ENCODE results near the gene PLCH1. TPM values are rescaled to one million over a fixed set of nuclear protein-coding genes. Genes with fewer than 3 reads are reported as not detected.

The PLCH1 gene
- total and polyA plus RNA-seq, 9 of the 15 experiments (the other 6 are each of a cell fraction or from before 2014, with no cell fraction given), result 0.17 to 0.62 (median 0.40) TPM

GRCh38 chr3:155604126-155604525 lies 140.7 kb downstream of the PLCH1 start (continued):
- TF ChIP-seq SRSF7 (optimal IDR thresholded peaks at IDR 0.05; ENCODE audit: low read depth, low read length) (no peak), FOXP4 (CRISPR knock-in tag; IDR thresholded peaks at IDR 0.05; ENCODE audit: borderline replicate concordance) (no peak), TEAD2 (tag; IDR thresholded peaks at IDR 0.05) (no peak)

GRCh38 chr3:155603302-155603701 lies 141.6 kb downstream of the PLCH1 start:
- in situ Hi-C loops (cut with MboI), result no loop called here
- POLR2A ChIA-PET, result no interaction called here
- no peak overlapping the region for H3K4me2 ChIP-seq (ENCODE audit: insufficient read depth, low read length)
- TF ChIP-seq ZNF785 (CRISPR knock-in tag; IDR thresholded peaks at IDR 0.05) (no peak), TOE1 (IDR thresholded peaks at IDR 0.05; ENCODE audit: borderline replicate concordance) (no peak), TOE1 (CRISPR knock-in tag; IDR thresholded peaks at IDR 0.05; ENCODE audit: borderline replicate concordance, low read depth) (no peak), ZNF174 (CRISPR knock-in tag; IDR thresholded peaks at IDR 0.05) (no peak), TRIM25 (IDR thresholded peaks at IDR 0.05; ENCODE audit: borderline replicate concordance) (no peak), CSDE1 (IDR thresholded peaks at IDR 0.05) (no peak), ILK (tag; IDR thresholded peaks at IDR 0.05; ENCODE audit: borderline replicate concordance, low read depth) (no peak), RBM34 (IDR thresholded peaks at IDR 0.05; ENCODE audit: borderline replicate concordance, insufficient read depth, low read length) (no peak), NCOA1 (IDR thresholded peaks at IDR 0.05; ENCODE audit: low read depth) (no peak), GATA2 (CRISPR knock-in tag; IDR thresholded peaks at IDR 0.05) (no peak), SP2 (IDR thresholded peaks at IDR 0.05; ENCODE audit: extremely low read depth, low read depth, low read length, poor library complexity, severe bottlenecking) (no peak), NFYB (IDR thresholded peaks at IDR 0.05; ENCODE audit: extremely low read depth, insufficient read length) (no peak), ZNF699 (CRISPR knock-in tag; IDR thresholded peaks at IDR 0.05; ENCODE audit: insufficient replicate concordance) (no peak), EZH2 (IDR thresholded peaks at IDR 0.05; ENCODE audit: borderline replicate concordance, low read depth, low read length) (no peak), TAF9B (IDR thresholded peaks at IDR 0.05; ENCODE audit: partially characterized antibody) (no peak)

More at GRCh38 chr3:155603302-155603701, 141.6 kb downstream of the PLCH1 start:
- Histone ChIP-seq H3K27me3 (ENCODE audit: control insufficient read depth in 2 of 2, insufficient read depth in 2 of 2, low read length in 2 of 2) (no peaks in the 10 kb centered on the region), H2AFZ (ENCODE audit: low read depth, low read length) (no peak overlapping the region), H3K4me3 (no peak overlapping the region), H3K9me1 (ENCODE audit: control insufficient read depth, insufficient read depth, low read length) (no peaks in the 10 kb centered on the region), H3K36me3 (ENCODE audit: control insufficient read depth, insufficient read depth, low read length) (no peaks in the 10 kb centered on the region), H3K4me1 (replicated peaks in 1 of 2; ENCODE audit: control insufficient read depth in 2 of 2, insufficient read depth in 2 of 2, low read length in 2 of 2) (no peaks in the 10 kb centered on the region), H3K9ac (ENCODE audit: insufficient read depth in 1 of 2, low read depth in 2 of 2, low read length in 2 of 2) (no peak overlapping the region), H4K20me1 (replicated peaks; ENCODE audit: control insufficient read depth, insufficient read depth, low read length) (no peaks in the 10 kb centered on the region), H3K79me2 (ENCODE audit: control insufficient read depth, insufficient read depth, low read length) (no peaks in the 10 kb centered on the region), H3K27ac (ENCODE audit: extremely low read depth, low read depth, low read length) (no peak overlapping the region), H3K9me3 (replicated peaks; ENCODE audit: control insufficient read depth, insufficient read depth, low read depth, low read length) (no peaks in the 10 kb centered on the region; the same call in 1 of the 2 replicates)
- DNase-seq (ENCODE audit: extremely low read depth in 1 of 4, low spot score in 3 of 4), result no peak
- CTCF ChIA-PET (ENCODE audit: low intra/inter-chr PET ratio), result no interaction called here
- no peak for ATAC-seq
- intact Hi-C loops (cut with micrococcal nuclease), result no loop called here
- no peak for FAIRE-seq
- BruUV-seq (replicated peaks), result no TSS peak

All from K562 (cell line).